HG03439 (cell line): ENCODE measurements around the gene KBTBD3.
"Not testable (repeated sequence)": the region's sequence is repeated elsewhere in the genome, so short reads cannot be mapped to it uniquely, and the experiment has no call there.

Source experiments
- ATAC-seq: cut with Tn5 transposase; IDR thresholded peaks from one replicate; pipeline ENCODE4 v1.9.1; 2021; ENCODE audit warnings: mild to moderate bottlenecking, moderate library complexity; ENCODE audit not compliant: unreplicated experiment

The KBTBD3 gene

DNA sequence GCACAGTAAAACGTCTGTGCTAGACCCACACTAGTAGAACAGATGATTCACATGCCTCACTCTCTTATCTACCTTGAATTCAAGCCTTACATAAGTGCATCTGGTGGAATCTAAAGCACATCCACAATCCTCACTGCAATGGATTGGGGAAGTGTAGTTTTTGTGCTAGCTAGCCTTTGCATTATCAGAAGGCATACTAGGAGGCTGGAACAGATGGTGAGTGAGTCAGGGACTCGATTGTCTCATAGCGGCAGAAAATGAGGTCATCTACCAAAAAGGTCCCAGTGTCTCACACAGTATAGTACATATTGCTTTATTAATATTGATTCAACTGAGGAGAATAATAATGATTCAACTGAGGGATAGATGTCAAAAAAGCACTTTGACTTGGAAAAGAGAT is 64.4 kb downstream of the KBTBD3 start:
- no peak for ATAC-seq

GRCh38 chr11:106011481-106011880 is 65.7 kb downstream of the KBTBD3 start:
- ATAC-seq, result no peak

- ATAC-seq, result not testable (repeated sequence)
Measured at GRCh38 chr11:106003094-106003493, 74.1 kb downstream of the KBTBD3 start.

GRCh38 chr11:106001304-106002012 is 75.7 kb downstream of the KBTBD3 start:
- no peak for ATAC-seq
